ENCODE measurements around the gene FGF12.
A peak's percentile ranks its signal among the peaks of the same experiment; 100 is the strongest.

Gene FGF12

GRCh38 chr3:192516820-192517219, 210.5 kb downstream of the FGF12 start:
- Histone ChIP-seq H3K27me3 (no peaks in the 10 kb centered on the region), H3K36me3 (no peaks in the 10 kb centered on the region), H3K9me3 (replicated peaks in 1 of 11) (peaks cover 9 to 18% (median 16%) of the 10 kb centered on the region in 11 experiments), H3K27ac (no peak overlapping the region), H3K4me2 (no peak overlapping the region), H3K4me1 (no peaks in the 10 kb centered on the region), H3K4me3 (no peak overlapping the region), H4K20me1 (no peaks in the 10 kb centered on the region), H3K9ac (no peak overlapping the region)
- no peak for TF ChIP-seq Cebpa-rat (IDR thresholded peaks at IDR 0.05)

- no peaks in the 10 kb centered on the region for H3K36me3 ChIP-seq
- no peaks in the 10 kb centered on the region for H3K27me3 ChIP-seq
- no peak for TF ChIP-seq Cebpa-rat (IDR thresholded peaks at IDR 0.05)
- H3K4me3 ChIP-seq: no peak overlapping the region
- H3K4me1 ChIP-seq: no peaks in the 10 kb centered on the region
- H3K27ac ChIP-seq: no peak overlapping the region
- H3K9me3 ChIP-seq (replicated peaks in 1 of 11): peaks cover 14 to 22% (median 16%) of the 10 kb centered on the region in 11 experiments
- H4K20me1 ChIP-seq: no peaks in the 10 kb centered on the region
- H3K4me2 ChIP-seq: no peak overlapping the region
- no peak overlapping the region for H3K9ac ChIP-seq
Observed at GRCh38 chr3:192515664-192516045, 211.7 kb downstream of the FGF12 start.

- TF ChIP-seq Cebpa-rat (IDR thresholded peaks at IDR 0.05): no peak
- Histone ChIP-seq H3K36me3 (no peaks in the 10 kb centered on the region), H3K27me3 (no peaks in the 10 kb centered on the region), H3K4me3 (no peak overlapping the region), H4K20me1 (no peaks in the 10 kb centered on the region), H3K4me2 (no peak overlapping the region), H3K27ac (no peak overlapping the region), H3K9ac (no peak overlapping the region), H3K9me3 (replicated peaks in 1 of 11) (peaks cover 15 to 28% (median 19%) of the 10 kb centered on the region in 11 experiments), H3K4me1 (no peaks in the 10 kb centered on the region)
Observed at GRCh38 chr3:192514754-192515663, 212.3 kb downstream of the FGF12 start.

- H3K4me2 ChIP-seq: no peak overlapping the region
- peaks cover 15 to 30% (median 19%) of the 10 kb centered on the region in 11 experiments for H3K9me3 ChIP-seq (replicated peaks in 1 of 11)
- no peaks in the 10 kb centered on the region for H3K27me3 ChIP-seq
- TF ChIP-seq Cebpa-rat (IDR thresholded peaks at IDR 0.05): no peak
- no peaks in the 10 kb centered on the region for H3K4me1 ChIP-seq
- H3K27ac ChIP-seq: no peak overlapping the region
- H3K36me3 ChIP-seq: no peaks in the 10 kb centered on the region
- no peak overlapping the region for H3K9ac ChIP-seq
- no peaks in the 10 kb centered on the region for H4K20me1 ChIP-seq
- H3K4me3 ChIP-seq: no peak overlapping the region
Observed at GRCh38 chr3:192514081-192514753, 213.1 kb downstream of the FGF12 start.

- Histone ChIP-seq H3K27ac (no peak overlapping the region), H3K27me3 (no peaks in the 10 kb centered on the region), H3K4me2 (no peak overlapping the region), H4K20me1 (no peaks in the 10 kb centered on the region), H3K4me1 (no peaks in the 10 kb centered on the region), H3K36me3 (no peaks in the 10 kb centered on the region), H3K4me3 (no peak overlapping the region), H3K9ac (no peak overlapping the region), H3K9me3 (replicated peaks in 1 of 11) (peaks cover 0 to 9% (median 4%) of the 10 kb centered on the region in 11 experiments; a peak in 7 of 22 replicates)
- no peak for TF ChIP-seq Cebpa-rat (IDR thresholded peaks at IDR 0.05)
Observed at GRCh38 chr3:192505731-192506130, 221.6 kb downstream of the FGF12 start.

GRCh38 chr3:192501401-192501800, 225.9 kb downstream of the FGF12 start:
- H3K27ac ChIP-seq: no peak overlapping the region
- no peaks in the 10 kb centered on the region for H3K9me3 ChIP-seq (replicated peaks in 1 of 11)
- H3K4me1 ChIP-seq: no peaks in the 10 kb centered on the region
- H3K4me3 ChIP-seq: no peak overlapping the region
- H3K27me3 ChIP-seq: no peaks in the 10 kb centered on the region
- H3K9ac ChIP-seq: no peak overlapping the region
- TF ChIP-seq Cebpa-rat (IDR thresholded peaks at IDR 0.05): no peak
- no peaks in the 10 kb centered on the region for H4K20me1 ChIP-seq
- no peak overlapping the region for H3K4me2 ChIP-seq
- H3K36me3 ChIP-seq: no peaks in the 10 kb centered on the region

GRCh38 chr3:192496905-192497587, 230.3 kb downstream of the FGF12 start:
- peaks cover 8 to 17% (median 12%) of the 10 kb centered on the region in 10 experiments; a peak in 19 of 20 replicates for H3K4me1 ChIP-seq
- no peaks in the 10 kb centered on the region for H3K27me3 ChIP-seq
- H3K4me3 ChIP-seq: no peak overlapping the region
- no peaks in the 10 kb centered on the region for H4K20me1 ChIP-seq
- H3K9ac ChIP-seq: no peak overlapping the region
- TF ChIP-seq Cebpa-rat (IDR thresholded peaks at IDR 0.05): no peak
- H3K4me2 ChIP-seq: no peak overlapping the region
- H3K27ac ChIP-seq: no peak overlapping the region
- H3K36me3 ChIP-seq: no peaks in the 10 kb centered on the region
- no peaks in the 10 kb centered on the region for H3K9me3 ChIP-seq (replicated peaks in 1 of 11)

GRCh38 chr3:192494174-192494573, 233.2 kb downstream of the FGF12 start:
- no peaks in the 10 kb centered on the region for H3K9me3 ChIP-seq (replicated peaks in 1 of 11)
- peak overlapping the region in 9 of 11 experiments; percentile 13 to 73 (median 59); a peak in 17 of 22 replicates for H3K27ac ChIP-seq

GRCh38 chr3:192490720-192491119, 236.6 kb downstream of the FGF12 start:
- TF ChIP-seq Cebpa-rat (IDR thresholded peaks at IDR 0.05): no peak
- no peak overlapping the region for H3K9ac ChIP-seq

More at GRCh38 chr3:192494174-192494573, 233.2 kb downstream of the FGF12 start:
- H3K36me3 ChIP-seq: no peaks in the 10 kb centered on the region
- peak overlapping the region in 1 of 11 experiments; percentile 11; a peak in 1 of 22 replicates for H3K9ac ChIP-seq
- peaks cover 8 to 17% (median 12%) of the 10 kb centered on the region in 10 experiments; a peak in 19 of 20 replicates for H3K4me1 ChIP-seq
- no peak overlapping the region for H3K4me3 ChIP-seq
- H3K27me3 ChIP-seq: no peaks in the 10 kb centered on the region
- no peaks in the 10 kb centered on the region for H4K20me1 ChIP-seq
- H3K4me2 ChIP-seq: peak overlapping the region; percentile 4 to 66 (median 48); a peak in 20 of 22 replicates
- TF ChIP-seq Cebpa-rat (IDR thresholded peaks at IDR 0.05): no peak

More at GRCh38 chr3:192490720-192491119, 236.6 kb downstream of the FGF12 start:
- H3K9me3 ChIP-seq (replicated peaks in 1 of 11): no peaks in the 10 kb centered on the region
- H3K4me2 ChIP-seq: no peak overlapping the region
- no peak overlapping the region for H3K27ac ChIP-seq
- H3K4me3 ChIP-seq: no peak overlapping the region
- no peaks in the 10 kb centered on the region for H3K36me3 ChIP-seq
- H3K4me1 ChIP-seq: peaks cover 8 to 17% (median 12%) of the 10 kb centered on the region in 10 experiments; a peak in 19 of 20 replicates
- no peaks in the 10 kb centered on the region for H4K20me1 ChIP-seq
- H3K27me3 ChIP-seq: no peaks in the 10 kb centered on the region

All from BLaER1 treated with 17β-estradiol and CSF1 and Interleukin-3, amounts not matched to agents 10 nM and 100 nM (cell line).